HEK293 (cell line): Measurements from ENCODE around the gene PEX10.

Experiments
- GLIS1 ChIP-seq: fragments of 450-650 bp; formaldehyde crosslinking; IDR thresholded peaks from 2 replicates; pipeline ENCODE4 v1.5.1; 2016; ENCODE audit warnings: missing biosample characterization, missing genetic modification characterization
- OVOL3 ChIP-seq: fragments of 450-650 bp; formaldehyde crosslinking; IDR thresholded peaks from 2 replicates; pipeline ENCODE4 v1.5.1; 2016; ENCODE audit warnings: missing biosample characterization, missing genetic modification characterization
- ZBTB17 ChIP-seq: fragments of 450-650 bp; formaldehyde crosslinking; IDR thresholded peaks from 2 replicates; pipeline ENCODE4 v1.5.1; 2016; ENCODE audit warnings: missing biosample characterization, missing genetic modification characterization
- ZFP37 ChIP-seq: fragments of 450-650 bp; formaldehyde crosslinking; IDR thresholded peaks from 2 replicates; pipeline ENCODE4 v1.5.1; 2016; ENCODE audit warnings: missing biosample characterization, missing genetic modification characterization
- ZIC2 ChIP-seq: fragments of 450-650 bp; formaldehyde crosslinking; IDR thresholded peaks from 2 replicates; pipeline ENCODE4 v1.5.1; 2016; ENCODE audit warnings: missing biosample characterization, missing genetic modification characterization
- ZNF184 ChIP-seq: fragments of 450-650 bp; IDR thresholded peaks from 2 replicates; pipeline ENCODE4 v1.5.1; 2018; ENCODE audit warnings: missing biosample characterization, mild to moderate bottlenecking, missing genetic modification characterization
- ZNF223 ChIP-seq: fragments of 450-650 bp; formaldehyde crosslinking; IDR thresholded peaks from 2 replicates; pipeline ENCODE4 v1.5.1; 2016; ENCODE audit warnings: missing biosample characterization, missing genetic modification characterization
- ZNF350 ChIP-seq: fragments of 450-650 bp; formaldehyde crosslinking; IDR thresholded peaks from 2 replicates; pipeline ENCODE4 v1.5.0; 2017; ENCODE audit warnings: missing biosample characterization, mild to moderate bottlenecking, missing genetic modification characterization
- ZNF423 ChIP-seq: fragments of 450-650 bp; formaldehyde crosslinking; IDR thresholded peaks from 2 replicates; pipeline ENCODE4 v1.5.1; 2016; ENCODE audit warnings: missing biosample characterization, missing genetic modification characterization
- ZNF514 ChIP-seq: fragments of 450-650 bp; formaldehyde crosslinking; IDR thresholded peaks from 2 replicates; pipeline ENCODE4 v1.5.1; 2016; ENCODE audit warnings: missing biosample characterization, missing genetic modification characterization
- ZNF521 ChIP-seq: fragments of 450-650 bp; formaldehyde crosslinking; IDR thresholded peaks from 2 replicates; pipeline ENCODE4 v1.5.1; 2017; ENCODE audit warnings: missing biosample characterization, mild to moderate bottlenecking, missing genetic modification characterization
- ZNF776 ChIP-seq: fragments of 450-650 bp; formaldehyde crosslinking; IDR thresholded peaks from 2 replicates; pipeline ENCODE4 v1.5.0; 2017; ENCODE audit warnings: missing biosample characterization, missing genetic modification characterization, borderline replicate concordance
- TF ChIP-seq, protein P1 (sequence below): fragments of 450-650 bp; formaldehyde crosslinking; IDR thresholded peaks from 2 replicates; pipeline ENCODE4 v1.5.0; 2017; ENCODE audit warnings: missing biosample characterization, missing genetic modification characterization, borderline replicate concordance
- TF ChIP-seq, protein P2 (sequence below): fragments of 450-650 bp; formaldehyde crosslinking; IDR thresholded peaks from 2 replicates; pipeline ENCODE4 v1.5.1; 2017; ENCODE audit warnings: missing biosample characterization, missing genetic modification characterization
- TF ChIP-seq, protein P3 (sequence below): fragments of 450-650 bp; formaldehyde crosslinking; IDR thresholded peaks from 2 replicates; pipeline ENCODE4 v1.5.1; 2016; ENCODE audit warnings: missing biosample characterization, missing genetic modification characterization
- TF ChIP-seq, protein P4 (sequence below): fragments of 450-650 bp; formaldehyde crosslinking; IDR thresholded peaks from 2 replicates; pipeline ENCODE4; 2016; ENCODE audit warnings: missing biosample characterization, missing genetic modification characterization
- TF ChIP-seq, protein P5 (sequence below): fragments of 450-650 bp; formaldehyde crosslinking; IDR thresholded peaks from 2 replicates; pipeline ENCODE4 v1.5.1; 2016; ENCODE audit warnings: missing biosample characterization, missing genetic modification characterization, borderline replicate concordance
- TF ChIP-seq, protein P6 (sequence below): fragments of 450-650 bp; formaldehyde crosslinking; IDR thresholded peaks from 2 replicates; pipeline ENCODE4 v1.5.1; 2017; ENCODE audit warnings: missing biosample characterization, missing genetic modification characterization

The PEX10 gene

DNA sequence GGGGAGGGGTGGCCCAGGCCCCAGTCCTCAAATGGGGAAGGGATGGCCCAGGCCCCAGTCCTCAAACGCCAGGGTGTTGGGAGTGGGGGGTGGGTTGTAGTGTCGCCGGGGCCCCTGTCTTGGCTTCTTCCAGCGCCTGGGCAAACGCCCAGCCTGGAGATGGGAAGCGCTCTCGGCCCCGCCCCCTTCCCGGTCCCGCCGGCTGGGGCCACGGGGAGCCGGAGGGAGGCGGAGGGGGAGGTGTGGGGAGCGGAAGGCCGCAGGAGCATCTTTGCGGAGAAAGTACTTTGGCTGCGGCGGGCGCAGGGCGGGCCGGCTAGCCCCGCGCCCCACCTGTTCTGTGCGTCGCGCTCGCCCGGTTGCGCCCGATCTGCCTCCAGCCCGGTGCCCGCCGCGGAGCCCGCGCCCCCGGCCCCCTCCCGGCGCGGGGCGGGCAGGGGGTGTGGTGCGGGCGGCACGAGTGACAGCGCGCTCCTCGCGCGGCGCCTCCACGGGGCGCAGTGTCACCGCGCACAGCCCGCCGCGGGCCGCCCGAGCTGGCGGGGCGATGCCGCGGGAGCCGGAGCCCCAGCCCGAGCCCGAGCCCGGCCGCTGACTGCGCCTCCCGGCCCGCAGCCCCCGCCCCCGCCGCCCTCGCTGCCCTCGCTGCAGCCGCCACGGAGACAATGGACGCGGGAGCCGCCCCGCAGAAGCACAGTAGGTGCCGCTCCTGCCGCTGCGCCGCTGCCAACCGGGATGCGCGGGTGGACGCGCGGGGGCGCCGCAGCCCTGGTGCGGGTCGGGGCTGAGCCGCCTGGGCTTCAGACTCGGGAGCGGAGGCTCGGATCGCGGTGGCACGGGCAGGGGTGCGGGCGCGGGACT lies 31.1 kb upstream of the PEX10 start (continued):
- no peak for TF ChIP-seq ZNF521 (tag by site-specific recombination)
- no peak for TF ChIP-seq ZNF514 (tag by site-specific recombination)
- TF ChIP-seq, protein P1, sequence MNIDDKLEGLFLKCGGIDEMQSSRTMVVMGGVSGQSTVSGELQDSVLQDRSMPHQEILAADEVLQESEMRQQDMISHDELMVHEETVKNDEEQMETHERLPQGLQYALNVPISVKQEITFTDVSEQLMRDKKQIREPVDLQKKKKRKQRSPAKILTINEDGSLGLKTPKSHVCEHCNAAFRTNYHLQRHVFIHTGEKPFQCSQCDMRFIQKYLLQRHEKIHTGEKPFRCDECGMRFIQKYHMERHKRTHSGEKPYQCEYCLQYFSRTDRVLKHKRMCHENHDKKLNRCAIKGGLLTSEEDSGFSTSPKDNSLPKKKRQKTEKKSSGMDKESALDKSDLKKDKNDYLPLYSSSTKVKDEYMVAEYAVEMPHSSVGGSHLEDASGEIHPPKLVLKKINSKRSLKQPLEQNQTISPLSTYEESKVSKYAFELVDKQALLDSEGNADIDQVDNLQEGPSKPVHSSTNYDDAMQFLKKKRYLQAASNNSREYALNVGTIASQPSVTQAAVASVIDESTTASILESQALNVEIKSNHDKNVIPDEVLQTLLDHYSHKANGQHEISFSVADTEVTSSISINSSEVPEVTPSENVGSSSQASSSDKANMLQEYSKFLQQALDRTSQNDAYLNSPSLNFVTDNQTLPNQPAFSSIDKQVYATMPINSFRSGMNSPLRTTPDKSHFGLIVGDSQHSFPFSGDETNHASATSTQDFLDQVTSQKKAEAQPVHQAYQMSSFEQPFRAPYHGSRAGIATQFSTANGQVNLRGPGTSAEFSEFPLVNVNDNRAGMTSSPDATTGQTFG (tag by site-specific recombination), result no peak
- 0 out of 2 replicates have a peak, but pooled peaks have one; percentile 19 for TF ChIP-seq ZIC2 (tag by site-specific recombination)
- no peak for TF ChIP-seq ZNF184 (tag by site-specific recombination)
- no peak for TF ChIP-seq ZFP37 (tag by site-specific recombination)
- TF ChIP-seq, protein P2, sequence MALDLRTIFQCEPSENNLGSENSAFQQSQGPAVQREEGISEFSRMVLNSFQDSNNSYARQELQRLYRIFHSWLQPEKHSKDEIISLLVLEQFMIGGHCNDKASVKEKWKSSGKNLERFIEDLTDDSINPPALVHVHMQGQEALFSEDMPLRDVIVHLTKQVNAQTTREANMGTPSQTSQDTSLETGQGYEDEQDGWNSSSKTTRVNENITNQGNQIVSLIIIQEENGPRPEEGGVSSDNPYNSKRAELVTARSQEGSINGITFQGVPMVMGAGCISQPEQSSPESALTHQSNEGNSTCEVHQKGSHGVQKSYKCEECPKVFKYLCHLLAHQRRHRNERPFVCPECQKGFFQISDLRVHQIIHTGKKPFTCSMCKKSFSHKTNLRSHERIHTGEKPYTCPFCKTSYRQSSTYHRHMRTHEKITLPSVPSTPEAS (tag by site-specific recombination), result no peak
- TF ChIP-seq, protein P3, sequence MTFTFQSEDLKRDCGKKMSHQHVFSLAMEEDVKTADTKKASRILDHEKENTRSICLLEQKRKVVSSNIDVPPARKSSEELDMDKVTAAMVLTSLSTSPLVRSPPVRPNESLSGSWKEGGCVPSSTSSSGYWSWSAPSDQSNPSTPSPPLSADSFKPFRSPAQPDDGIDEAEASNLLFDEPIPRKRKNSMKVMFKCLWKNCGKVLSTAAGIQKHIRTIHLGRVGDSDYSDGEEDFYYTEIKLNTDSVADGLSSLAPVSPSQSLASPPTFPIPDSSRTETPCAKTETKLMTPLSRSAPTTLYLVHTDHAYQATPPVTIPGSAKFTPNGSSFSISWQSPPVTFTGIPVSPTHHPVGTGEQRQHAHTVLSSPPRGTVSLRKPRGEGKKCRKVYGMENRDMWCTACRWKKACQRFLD (tag by site-specific recombination), result no peak
- TF ChIP-seq ZNF776 (tag by site-specific recombination), result no peak
- no peak for TF ChIP-seq ZNF350
- no peak for TF ChIP-seq ZNF423 (tag by site-specific recombination)
- 0 out of 2 replicates have a peak, but pooled peaks have one; percentile 40 for TF ChIP-seq ZNF223 (tag by site-specific recombination)
- TF ChIP-seq OVOL3, result no peak
- TF ChIP-seq, protein P4, sequence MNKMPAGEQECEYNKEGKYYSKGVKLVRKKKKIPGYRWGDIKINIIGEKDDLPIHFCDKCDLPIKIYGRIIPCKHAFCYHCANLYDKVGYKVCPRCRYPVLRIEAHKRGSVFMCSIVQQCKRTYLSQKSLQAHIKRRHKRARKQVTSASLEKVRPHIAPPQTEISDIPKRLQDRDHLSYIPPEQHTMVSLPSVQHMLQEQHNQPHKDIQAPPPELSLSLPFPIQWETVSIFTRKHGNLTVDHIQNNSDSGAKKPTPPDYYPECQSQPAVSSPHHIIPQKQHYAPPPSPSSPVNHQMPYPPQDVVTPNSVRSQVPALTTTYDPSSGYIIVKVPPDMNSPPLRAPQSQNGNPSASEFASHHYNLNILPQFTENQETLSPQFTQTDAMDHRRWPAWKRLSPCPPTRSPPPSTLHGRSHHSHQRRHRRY (tag by site-specific recombination), result no peak
- TF ChIP-seq, protein P5, sequence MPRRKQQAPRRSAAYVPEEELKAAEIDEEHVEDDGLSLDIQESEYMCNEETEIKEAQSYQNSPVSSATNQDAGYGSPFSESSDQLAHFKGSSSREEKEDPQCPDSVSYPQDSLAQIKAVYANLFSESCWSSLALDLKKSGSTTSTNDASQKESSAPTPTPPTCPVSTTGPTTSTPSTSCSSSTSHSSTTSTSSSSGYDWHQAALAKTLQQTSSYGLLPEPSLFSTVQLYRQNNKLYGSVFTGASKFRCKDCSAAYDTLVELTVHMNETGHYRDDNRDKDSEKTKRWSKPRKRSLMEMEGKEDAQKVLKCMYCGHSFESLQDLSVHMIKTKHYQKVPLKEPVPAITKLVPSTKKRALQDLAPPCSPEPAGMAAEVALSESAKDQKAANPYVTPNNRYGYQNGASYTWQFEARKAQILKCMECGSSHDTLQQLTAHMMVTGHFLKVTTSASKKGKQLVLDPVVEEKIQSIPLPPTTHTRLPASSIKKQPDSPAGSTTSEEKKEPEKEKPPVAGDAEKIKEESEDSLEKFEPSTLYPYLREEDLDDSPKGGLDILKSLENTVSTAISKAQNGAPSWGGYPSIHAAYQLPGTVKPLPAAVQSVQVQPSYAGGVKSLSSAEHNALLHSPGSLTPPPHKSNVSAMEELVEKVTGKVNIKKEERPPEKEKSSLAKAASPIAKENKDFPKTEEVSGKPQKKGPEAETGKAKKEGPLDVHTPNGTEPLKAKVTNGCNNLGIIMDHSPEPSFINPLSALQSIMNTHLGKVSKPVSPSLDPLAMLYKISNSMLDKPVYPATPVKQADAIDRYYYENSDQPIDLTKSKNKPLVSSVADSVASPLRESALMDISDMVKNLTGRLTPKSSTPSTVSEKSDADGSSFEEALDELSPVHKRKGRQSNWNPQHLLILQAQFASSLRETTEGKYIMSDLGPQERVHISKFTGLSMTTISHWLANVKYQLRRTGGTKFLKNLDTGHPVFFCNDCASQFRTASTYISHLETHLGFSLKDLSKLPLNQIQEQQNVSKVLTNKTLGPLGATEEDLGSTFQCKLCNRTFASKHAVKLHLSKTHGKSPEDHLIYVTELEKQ (tag by site-specific recombination), result no peak
- TF ChIP-seq, protein P6, sequence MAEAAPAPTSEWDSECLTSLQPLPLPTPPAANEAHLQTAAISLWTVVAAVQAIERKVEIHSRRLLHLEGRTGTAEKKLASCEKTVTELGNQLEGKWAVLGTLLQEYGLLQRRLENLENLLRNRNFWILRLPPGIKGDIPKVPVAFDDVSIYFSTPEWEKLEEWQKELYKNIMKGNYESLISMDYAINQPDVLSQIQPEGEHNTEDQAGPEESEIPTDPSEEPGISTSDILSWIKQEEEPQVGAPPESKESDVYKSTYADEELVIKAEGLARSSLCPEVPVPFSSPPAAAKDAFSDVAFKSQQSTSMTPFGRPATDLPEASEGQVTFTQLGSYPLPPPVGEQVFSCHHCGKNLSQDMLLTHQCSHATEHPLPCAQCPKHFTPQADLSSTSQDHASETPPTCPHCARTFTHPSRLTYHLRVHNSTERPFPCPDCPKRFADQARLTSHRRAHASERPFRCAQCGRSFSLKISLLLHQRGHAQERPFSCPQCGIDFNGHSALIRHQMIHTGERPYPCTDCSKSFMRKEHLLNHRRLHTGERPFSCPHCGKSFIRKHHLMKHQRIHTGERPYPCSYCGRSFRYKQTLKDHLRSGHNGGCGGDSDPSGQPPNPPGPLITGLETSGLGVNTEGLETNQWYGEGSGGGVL (tag by site-specific recombination), result peak; percentile 23; the same call in 1 of the 2 replicates
- no peak for TF ChIP-seq GLIS1
- no peak for TF ChIP-seq ZBTB17 (tag by site-specific recombination)
- TF ChIP-seq, all 188 proteins: peak for 8
